Neuronal stem cell (in vitro differentiated cells): ENCODE measurements around the gene SLC66A2. TPM values are rescaled to one million over a fixed set of nuclear protein-coding genes. Genes with fewer than 3 reads are reported as not detected.
"Not testable (repeated sequence)": the region's sequence is repeated elsewhere in the genome, so short reads cannot be mapped to it uniquely, and the experiment has no call there.

Source experiments
- DNase-seq: peaks from one replicate; pipeline ENCODE4 v3.0.0-alpha.2; 2013; ENCODE audit warnings: low spot score
- H2AFZ ChIP-seq: one replicate; pipeline ENCODE4 v1.6.1; 2013; ENCODE audit warnings: mild to moderate bottlenecking, low read length, inconsistent platforms
- H2AK5ac ChIP-seq: 2 replicates; pipeline ENCODE4 v1.6.1; 2013; ENCODE audit warnings: low read depth, mild to moderate bottlenecking, inconsistent platforms, low read length, moderate library complexity, mixed read lengths
- H2BK120ac ChIP-seq: 2 replicates; pipeline ENCODE4 v1.6.1; 2013; ENCODE audit warnings: low read depth, mild to moderate bottlenecking, inconsistent platforms, low read length, moderate library complexity, mixed read lengths
- H2BK12ac ChIP-seq: one replicate; pipeline ENCODE4 v1.6.1; 2013; ENCODE audit warnings: low read length, inconsistent platforms
- H2BK15ac ChIP-seq: 2 replicates; pipeline ENCODE4 v1.6.1; 2013; ENCODE audit warnings: mild to moderate bottlenecking, low read length, inconsistent platforms, mixed read lengths
- H2BK5ac ChIP-seq: one replicate; pipeline ENCODE4 v1.6.1; 2013; ENCODE audit warnings: inconsistent platforms, mild to moderate bottlenecking, low read length, moderate library complexity
- H3K14ac ChIP-seq: one replicate; pipeline ENCODE4 v1.6.1; 2013; ENCODE audit warnings: low read length, inconsistent platforms
- H3K18ac ChIP-seq: 2 replicates; pipeline ENCODE4 v1.6.1; 2013; ENCODE audit warnings: low read length, inconsistent platforms
- H3K23ac ChIP-seq: 2 replicates; pipeline ENCODE4 v1.6.1; 2013; ENCODE audit warnings: low read depth, mild to moderate bottlenecking, mixed read lengths, low read length, inconsistent platforms; ENCODE audit not compliant: poor library complexity
- H3K27ac ChIP-seq: replicated peaks from 3 replicates; pipeline ENCODE4 v1.5.1; 2013; ENCODE audit warnings: low read length, inconsistent platforms
- H3K27me3 ChIP-seq, 3 experiments: 2 replicates each; pipeline ENCODE4 v1.6.1; 2013; ENCODE audit warnings: low read length in 3 of 3, mild to moderate bottlenecking in 2 of 3, inconsistent platforms in 1 of 3, low read depth in 1 of 3, mixed read lengths in 1 of 3, moderate library complexity in 1 of 3; ENCODE audit not compliant: control insufficient read depth in 3 of 3, insufficient read depth in 3 of 3
- H3K36me3 ChIP-seq, 2 donors: replicated peaks in 1 of 2; 2 replicates each; pipeline ENCODE4 v1.6.1; 2013; ENCODE audit warnings: low read length in 2 of 2; ENCODE audit not compliant: control insufficient read depth in 2 of 2, insufficient read depth in 2 of 2
- H3K4ac ChIP-seq: 2 replicates; pipeline ENCODE4 v1.6.1; 2013; ENCODE audit warnings: inconsistent platforms, mild to moderate bottlenecking, low read length, moderate library complexity
- H3K4me1 ChIP-seq, 2 donors: 1 replicate in 1 of 2; 2 replicates in 1 of 2; pipeline ENCODE4 v1.6.1; 2013; ENCODE audit warnings: low read length in 2 of 2, low read depth in 1 of 2; ENCODE audit not compliant: control insufficient read depth in 2 of 2, insufficient read depth in 1 of 2
- H3K4me2 ChIP-seq: one replicate; pipeline ENCODE4 v1.6.1; 2013; ENCODE audit warnings: mild to moderate bottlenecking, low read length, inconsistent platforms; ENCODE audit not compliant: insufficient read depth, poor library complexity, severe bottlenecking
- H3K4me3 ChIP-seq, 2 donors: 2 replicates each; pipeline ENCODE4 v1.5.1; 2013; ENCODE audit warnings: low read length in 2 of 2, mild to moderate bottlenecking in 2 of 2, inconsistent platforms in 1 of 2, moderate library complexity in 1 of 2
- H3K79me1 ChIP-seq: one replicate; pipeline ENCODE4 v1.6.1; 2013; ENCODE audit warnings: low read depth, mild to moderate bottlenecking, inconsistent platforms, low read length, moderate library complexity
- H3K9ac ChIP-seq: one replicate; pipeline ENCODE4 v1.6.1; 2013; ENCODE audit warnings: mild to moderate bottlenecking, low read depth, low read length, inconsistent platforms; ENCODE audit not compliant: poor library complexity
- H3K9me3 ChIP-seq, 2 donors: replicated peaks in 1 of 2; 2 replicates each; pipeline versions ENCODE3 to v1.6.1; 2013; ENCODE audit warnings: low read length in 2 of 2, mild to moderate bottlenecking in 2 of 2, inconsistent platforms in 1 of 2, low read depth in 1 of 2, mixed read lengths in 1 of 2, moderate library complexity in 1 of 2; ENCODE audit not compliant: control insufficient read depth in 2 of 2, insufficient read depth in 1 of 2
- H4K8ac ChIP-seq: one replicate; pipeline ENCODE4 v1.6.1; 2013; ENCODE audit warnings: low read depth, mild to moderate bottlenecking, inconsistent platforms, low read length, moderate library complexity
- H4K91ac ChIP-seq: one replicate; pipeline ENCODE4 v1.6.1; 2013; ENCODE audit warnings: low read length, low read depth, mild to moderate bottlenecking, inconsistent platforms; ENCODE audit not compliant: poor library complexity
- WGBS, 2 donors: extraction: QIAGEN DNeasy Blood & Tissue Kit; methylation state at CpG; one replicate each; pipeline ENCODE4 v1.1.7; 2013; ENCODE audit warnings: missing lambda C conversion rate in 2 of 2, mixed read lengths in 1 of 2; ENCODE audit not compliant: insufficient read length in 2 of 2, insufficient replicate concordance in 1 of 2; ENCODE audit errors: extremely low coverage in 2 of 2; 5-methylcytosine and 5-hydroxymethylcytosine counted together
- polyA plus RNA-seq, 2 experiments: library from polyadenylated mRNA; stranded (reverse); fragments of 200-250 nt; gene quantifications; one replicate each; pipeline ENCODE4 v1.2.3, GENCODE V29; 2013

SLC66A2 gene
- 19.1 TPM for polyA plus RNA-seq (2013, experiment 1 of 2)
- polyA plus RNA-seq (2013, experiment 2 of 2) = 18.6 TPM

GRCh38 chr18:79951545-79952455, at the start of gene SLC66A2:
TSS of gene SLC66A2 (minus strand) at chr18:79951653. CDS start at chr18:79950926, 727 bp downstream.
- Histone ChIP-seq H2AFZ (peak within 1 kb of the TSS; percentile 100), H3K4me2 (peak within 1 kb of the TSS; percentile 86), H2AK5ac (peak within 1 kb of the TSS; percentile 28), H2BK15ac (peak within 1 kb of the TSS; percentile 91), H4K91ac (no peak within 1 kb of the TSS), H3K18ac (peak within 1 kb of the TSS; percentile 96), H2BK5ac (peak within 1 kb of the TSS; percentile 53), H3K4me1 (peaks cover 2 to 14% of the 10 kb centered on the region in 2 donors), H3K4me3 (peak within 1 kb of the TSS; percentile 66 to 92), H3K79me1 (peaks cover 2% of the 10 kb centered on the region), H2BK120ac (peak within 1 kb of the TSS; percentile 72), H3K27me3 (peaks cover 0 to 27% (median 7%) of the 10 kb centered on the region in 3 experiments), H3K9me3 (no peaks in the 10 kb centered on the region), H2BK12ac (peak within 1 kb of the TSS; percentile 8), H3K14ac (peak within 1 kb of the TSS; percentile 67), H3K36me3 (peaks cover 2 to 30% of the 10 kb centered on the region in 2 donors), H3K23ac (peak within 1 kb of the TSS; percentile 85), H3K9ac (peak within 1 kb of the TSS; percentile 93), H4K8ac (no peak within 1 kb of the TSS), H3K27ac (no peak within 1 kb of the TSS), H3K4ac (no peak within 1 kb of the TSS)
- no CpG with 5 or more reads among the region's 126 CpGs for WGBS, 2 donors
- DNase-seq = peak; percentile 81

- peaks cover 10 to 14% of the 10 kb centered on the region in 2 donors for H3K9me3 ChIP-seq
- WGBS, 2 donors = no CpG with 5 or more reads among the region's 3 CpGs
- H3K4me3 ChIP-seq = no peak overlapping the region
- no peak overlapping the region for H3K4ac ChIP-seq
- no peak overlapping the region for H3K18ac ChIP-seq
- no peak overlapping the region for H2AFZ ChIP-seq
- no peaks in the 10 kb centered on the region for H3K27me3 ChIP-seq
- DNase-seq = no peak
- H3K14ac ChIP-seq = no peak overlapping the region
- H2BK5ac ChIP-seq = no peak overlapping the region
- H3K9ac ChIP-seq = no peak overlapping the region
- no peaks in the 10 kb centered on the region for H3K4me1 ChIP-seq
- no peak overlapping the region for H3K23ac ChIP-seq
- no peaks in the 10 kb centered on the region for H3K36me3 ChIP-seq
- H2BK120ac ChIP-seq = no peak overlapping the region
- no peak overlapping the region for H4K8ac ChIP-seq
- no peak overlapping the region for H2BK12ac ChIP-seq
- no peak overlapping the region for H2BK15ac ChIP-seq
- H2AK5ac ChIP-seq = no peak overlapping the region
- no peak overlapping the region for H3K27ac ChIP-seq
- no peak overlapping the region for H4K91ac ChIP-seq
- H3K79me1 ChIP-seq = peaks cover 2% of the 10 kb centered on the region
- H3K4me2 ChIP-seq = no peak overlapping the region
Measured at GRCh38 chr18:80000877-80001276, 49.4 kb upstream of the SLC66A2 start.

DNA sequence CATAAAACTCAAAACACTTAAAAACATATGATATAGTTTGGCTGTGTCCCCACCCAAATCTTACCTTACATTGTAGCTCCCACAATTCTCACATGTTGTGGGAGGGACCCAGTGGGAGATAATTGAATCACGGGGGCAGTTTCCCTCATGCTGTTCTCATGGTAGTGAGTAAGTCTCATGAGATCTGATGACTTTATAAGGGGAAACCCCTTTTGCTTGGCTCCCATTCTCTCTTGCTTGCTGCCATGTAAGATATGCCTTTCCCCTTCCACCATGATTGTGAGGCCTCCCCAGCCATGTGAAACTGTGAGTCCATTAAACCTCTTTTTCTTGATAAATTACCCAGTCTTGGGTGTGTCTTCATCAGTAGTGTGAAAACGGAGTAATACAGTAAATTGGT, 48.2 kb upstream of the SLC66A2 start:
- H3K14ac ChIP-seq, H3K4ac ChIP-seq, H2BK12ac ChIP-seq, H3K36me3 ChIP-seq, H3K4me1 ChIP-seq, H3K23ac ChIP-seq, H2BK5ac ChIP-seq, H3K27me3 ChIP-seq, H4K8ac ChIP-seq, H2AFZ ChIP-seq, H2BK15ac ChIP-seq, H3K18ac ChIP-seq, H3K4me2 ChIP-seq, H3K9ac ChIP-seq, H4K91ac ChIP-seq, H2AK5ac ChIP-seq, H3K27ac ChIP-seq, DNase-seq, H3K4me3 ChIP-seq, H2BK120ac ChIP-seq, H3K79me1 ChIP-seq: not testable (repeated sequence)
- peaks cover 10 to 14% of the 10 kb centered on the region in 2 donors for H3K9me3 ChIP-seq
- no CpG with 5 or more reads among the region's 2 CpGs for WGBS, 2 donors

DNA sequence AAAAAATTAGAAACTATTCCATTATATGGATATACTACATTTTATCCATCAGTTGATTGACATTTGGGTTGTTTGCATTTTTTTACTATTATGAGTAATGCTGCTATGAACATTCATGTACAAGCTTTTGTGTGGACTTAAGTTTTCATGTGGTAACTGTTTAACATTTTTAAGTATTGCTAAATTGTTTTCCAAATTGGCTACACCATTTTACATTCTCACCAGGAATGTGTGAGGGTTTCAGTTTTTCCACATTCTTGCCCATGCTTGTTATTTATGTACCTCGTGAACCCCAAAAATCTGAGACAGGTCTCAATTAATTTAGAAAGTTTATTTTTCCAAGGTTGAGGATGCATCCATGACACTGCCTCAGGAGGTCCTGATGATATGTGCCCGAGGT, 40.0 kb upstream of the SLC66A2 start:
- H2AFZ ChIP-seq = no peak overlapping the region
- H3K4me3 ChIP-seq = no peak overlapping the region
- H2BK5ac ChIP-seq = no peak overlapping the region
- H2BK15ac ChIP-seq = no peak overlapping the region
- H2BK12ac ChIP-seq = no peak overlapping the region
- H3K14ac ChIP-seq = no peak overlapping the region
- peaks cover 5% of the 10 kb centered on the region for H3K79me1 ChIP-seq
- H4K8ac ChIP-seq = no peak overlapping the region
- H3K18ac ChIP-seq = no peak overlapping the region
- WGBS, 2 donors = no CpG with 5 or more reads among the region's 2 CpGs
- DNase-seq = no peak
- H2AK5ac ChIP-seq = no peak overlapping the region
- H3K9ac ChIP-seq = no peak overlapping the region
- H3K4ac ChIP-seq = no peak overlapping the region
- no peaks in the 10 kb centered on the region for H3K9me3 ChIP-seq
- no peaks in the 10 kb centered on the region for H3K27me3 ChIP-seq
- H3K4me2 ChIP-seq = no peak overlapping the region
- no peak overlapping the region for H2BK120ac ChIP-seq
- no peak overlapping the region for H4K91ac ChIP-seq
- H3K4me1 ChIP-seq = peaks cover 3 to 9% of the 10 kb centered on the region in 2 donors
- H3K36me3 ChIP-seq = peaks cover 2 to 3% of the 10 kb centered on the region in 2 donors
- no peak overlapping the region for H3K23ac ChIP-seq
- H3K27ac ChIP-seq = no peak overlapping the region
